ENCODE data around the gene JARID2. TPM values are rescaled to one million over a fixed set of nuclear protein-coding genes. Genes with fewer than 3 reads are reported as not detected.

Gene JARID2
- total RNA-seq, 1 experiment from 2014 or later = 180 TPM

- no peak for TF ChIP-seq FOXK1 (CRISPR knock-in tag; IDR thresholded peaks at IDR 0.05)
- no peak for TF ChIP-seq STAT6 (CRISPR knock-in tag; conservative IDR thresholded peaks at IDR 0.05; ENCODE audit: low read depth)
- no peak for TF ChIP-seq TCF7 (CRISPR knock-in tag; IDR thresholded peaks at IDR 0.05; ENCODE audit: low read depth)
- TF ChIP-seq USF1 (CRISPR knock-in tag; IDR thresholded peaks at IDR 0.05) = no peak
- no peak for TF ChIP-seq ERG (CRISPR knock-in tag; IDR thresholded peaks at IDR 0.05)
- no peak for TF ChIP-seq ZNF232 (CRISPR knock-in tag; IDR thresholded peaks at IDR 0.05)
- TF ChIP-seq TEAD4 (CRISPR knock-in tag; IDR thresholded peaks at IDR 0.05) = no peak
- no peak for TF ChIP-seq HMGXB4 (CRISPR knock-in tag; IDR thresholded peaks at IDR 0.05)
- TF ChIP-seq TEAD1 (CRISPR knock-in tag; IDR thresholded peaks at IDR 0.05) = no peak
- no peak for TF ChIP-seq ZBTB43 (CRISPR knock-in tag; IDR thresholded peaks at IDR 0.05)
- no peak for TF ChIP-seq NFATC4 (CRISPR knock-in tag; IDR thresholded peaks at IDR 0.05)
- TF ChIP-seq NFYB (CRISPR knock-in tag; conservative IDR thresholded peaks at IDR 0.05; ENCODE audit: low read depth) = no peak
- no peak for TF ChIP-seq CDX4 (CRISPR knock-in tag; IDR thresholded peaks at IDR 0.05; ENCODE audit: borderline replicate concordance)
- no peak for TF ChIP-seq TP53 (CRISPR knock-in tag; IDR thresholded peaks at IDR 0.05)
- peak overlapping the region; percentile 57 for H3K27ac Mint-ChIP-seq
- ChIA-PET CTCF (interaction anchor here (1.1 to 1.5 kb wide), 2 partner anchors 9 to 35 kb away, joined by 3 to 4 read pairs; no protein-coding TSS in a partner anchor), POLR2A (interaction anchor here (1.3 kb wide), 1 partner anchor 12 kb away, joined by 5 read pairs; no protein-coding TSS in a partner anchor)
- no peaks in the 10 kb centered on the region for H3K27me3 Mint-ChIP-seq (ENCODE audit: low read depth)
- H3K4me3 Mint-ChIP-seq = no peak overlapping the region
- ATAC-seq (no peak), DNase-seq (ENCODE audit: low spot score) (no peak)
- no peaks in the 10 kb centered on the region for H3K36me3 Mint-ChIP-seq
- no peaks in the 10 kb centered on the region for H3K9me3 Mint-ChIP-seq
- peaks cover 91% of the 10 kb centered on the region for H3K4me1 Mint-ChIP-seq
Observed at GRCh38 chr6:15439410-15440025, 193.6 kb downstream of the JARID2 start.

GRCh38 chr6:15440040-15440439, 194.2 kb downstream of the JARID2 start:
- CTCF ChIA-PET = interaction anchor here (1.1 to 1.4 kb wide), 4 partner anchors 9 to 151 kb away, joined by 3 read pairs; no protein-coding TSS in a partner anchor
- H3K9me3 Mint-ChIP-seq = no peaks in the 10 kb centered on the region
- no peak for DNase-seq (ENCODE audit: low spot score)
- POLR2A ChIA-PET = no interaction called here
- no peaks in the 10 kb centered on the region for H3K27me3 Mint-ChIP-seq (ENCODE audit: low read depth)
- peaks cover 91% of the 10 kb centered on the region for H3K4me1 Mint-ChIP-seq
- H3K4me3 Mint-ChIP-seq = no peak overlapping the region
- no peak for ATAC-seq
- H3K36me3 Mint-ChIP-seq = no peaks in the 10 kb centered on the region
- H3K27ac Mint-ChIP-seq = peak overlapping the region; percentile 57
- TF ChIP-seq PRRX2 (CRISPR knock-in tag; IDR thresholded peaks at IDR 0.05) (no peak), ZNF532 (CRISPR knock-in tag; IDR thresholded peaks at IDR 0.05; ENCODE audit: borderline replicate concordance) (no peak), JAZF1 (CRISPR knock-in tag; IDR thresholded peaks at IDR 0.05) (no peak), NR1H2 (CRISPR knock-in tag; IDR thresholded peaks at IDR 0.05) (no peak), ELF4 (CRISPR knock-in tag; IDR thresholded peaks at IDR 0.05; ENCODE audit: low read depth) (no peak), TEAD4 (CRISPR knock-in tag; IDR thresholded peaks at IDR 0.05) (no peak), ZNF317 (CRISPR knock-in tag; IDR thresholded peaks at IDR 0.05; ENCODE audit: borderline replicate concordance, low read depth) (no peak)

All from WTC11 (cell line).